Erythroblast (primary cell): ENCODE measurements around the gene ZNF189.

ENCODE experiments used
- GATA1 ChIP-seq: IDR thresholded peaks from 2 replicates; pipeline ENCODE4 v1.6.1; 2011; ENCODE audit warnings: low read depth, mild to moderate bottlenecking, control low read depth, low read length, moderate library complexity
- POLR2A ChIP-seq: IDR thresholded peaks from 2 replicates; pipeline ENCODE4 v1.6.1; 2011; ENCODE audit warnings: mild to moderate bottlenecking, low read length

DNA sequence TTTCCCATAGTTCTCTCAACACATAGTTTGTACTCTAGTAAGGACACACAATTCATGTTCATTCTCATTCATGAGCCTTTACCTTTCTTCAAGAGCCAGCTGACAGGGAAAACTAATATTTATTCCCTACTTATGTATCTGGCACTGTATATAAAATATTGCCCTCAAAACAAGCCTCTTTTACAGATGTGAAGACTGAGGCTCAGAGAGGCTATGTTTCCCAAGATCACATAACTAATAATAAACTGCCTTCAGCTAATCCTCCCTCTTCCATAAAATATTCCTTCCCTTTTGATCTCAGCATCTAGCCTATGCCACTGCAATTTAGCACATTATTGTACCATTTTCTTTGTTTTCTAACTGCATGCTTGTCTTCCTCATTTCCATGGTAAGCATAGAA is 18.7 kb downstream of the ZNF189 start:
- TF ChIP-seq POLR2A (no peak), GATA1 (no peak)
